Heart left ventricle (tissue), 13 donors: ENCODE measurements around the gene NFIB.

Source experiments
- POLR2A ChIP-seq, 2 donors: fragments of 450-650 bp; IDR thresholded peaks; one replicate each; pipeline ENCODE4 v1.6.1; 2017; ENCODE audit warnings: antibody characterized with exemption in 2 of 2, mild to moderate bottlenecking in 2 of 2, moderate library complexity in 2 of 2
- TF ChIP-seq, protein P1 (sequence below), 12 donors: fragments of 200-600 bp; sonication (generic) in 4 of 12; IDR thresholded peaks; one replicate each; pipeline versions ENCODE4 v1.5.0 to v1.8.0; 2018 to 2022; ENCODE audit warnings: antibody characterized with exemption in 12 of 12, mild to moderate bottlenecking in 5 of 12
- donor health status: ischemic (EF 13 %, LVEDD 7.1; RV severe dilation, severe dysfunction).
- donor health status: DM: no; HTN: yes; CAD: no.
- donor health status: DM: no; HTN: no; CAD: no.
- donor health status: ischemic (EF 25% LVEDD 6.9; RV normal size, moderate dysfunction).
- donor health status: ischemic (EF 25% LVEDD 5.7; RV mildly dilated, moderate dysfunction).
- donor health status: ischemic (EF 35%, LVEDD 5.7; RV mildly dilated, moderate dysfunction).
- donor health status: nonischemic (EF 11% LVEDD 7.7; RV severe dilation, severe dysfunction).
- donor health status: DM: yes; HTN: yes; CAD: no.
- donor health status: PGD.
- donor health status: ischemic (EF 29% LVEDD 5.4; RV normal size, mild dysfunction).
- donor health status: nonischemic (EF 23%, LVEDD 6.1; RV moderate dilation, normal function).

DNA sequence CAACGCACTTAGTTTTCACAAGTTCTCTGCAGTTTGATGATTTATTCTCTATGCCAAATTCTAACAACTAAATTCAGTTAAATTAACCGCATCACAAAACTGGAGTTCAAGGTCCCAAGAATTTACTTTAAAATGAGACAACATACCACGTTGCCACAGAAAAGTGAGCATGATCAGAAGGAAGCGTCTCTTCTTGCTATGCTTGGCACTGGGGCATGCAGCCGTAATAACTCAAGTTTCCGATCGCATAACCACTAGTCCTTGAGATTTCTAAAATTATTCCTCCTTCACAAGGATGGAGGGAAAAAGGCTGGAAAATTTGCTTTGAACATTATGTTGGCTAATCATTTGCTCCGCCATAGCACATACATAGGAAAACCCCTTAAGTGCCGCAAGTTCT is 13.9 kb downstream of the NFIB start:
- TF ChIP-seq, protein P1, sequence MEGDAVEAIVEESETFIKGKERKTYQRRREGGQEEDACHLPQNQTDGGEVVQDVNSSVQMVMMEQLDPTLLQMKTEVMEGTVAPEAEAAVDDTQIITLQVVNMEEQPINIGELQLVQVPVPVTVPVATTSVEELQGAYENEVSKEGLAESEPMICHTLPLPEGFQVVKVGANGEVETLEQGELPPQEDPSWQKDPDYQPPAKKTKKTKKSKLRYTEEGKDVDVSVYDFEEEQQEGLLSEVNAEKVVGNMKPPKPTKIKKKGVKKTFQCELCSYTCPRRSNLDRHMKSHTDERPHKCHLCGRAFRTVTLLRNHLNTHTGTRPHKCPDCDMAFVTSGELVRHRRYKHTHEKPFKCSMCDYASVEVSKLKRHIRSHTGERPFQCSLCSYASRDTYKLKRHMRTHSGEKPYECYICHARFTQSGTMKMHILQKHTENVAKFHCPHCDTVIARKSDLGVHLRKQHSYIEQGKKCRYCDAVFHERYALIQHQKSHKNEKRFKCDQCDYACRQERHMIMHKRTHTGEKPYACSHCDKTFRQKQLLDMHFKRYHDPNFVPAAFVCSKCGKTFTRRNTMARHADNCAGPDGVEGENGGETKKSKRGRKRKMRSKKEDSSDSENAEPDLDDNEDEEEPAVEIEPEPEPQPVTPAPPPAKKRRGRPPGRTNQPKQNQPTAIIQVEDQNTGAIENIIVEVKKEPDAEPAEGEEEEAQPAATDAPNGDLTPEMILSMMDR (IDR thresholded peaks at IDR 0.05): no peak
- TF ChIP-seq POLR2A (IDR thresholded peaks at IDR 0.05): no peak
